ENCODE results near the gene RGL4. TPM values are rescaled to one million over a fixed set of nuclear protein-coding genes. Genes with fewer than 3 reads are reported as not detected.
"Not testable (repeated sequence)": the region's sequence is repeated elsewhere in the genome, so short reads cannot be mapped to it uniquely, and the experiment has no call there.

RGL4 gene
- total RNA-seq, 1 experiment from 2014 or later = not detected

DNA sequence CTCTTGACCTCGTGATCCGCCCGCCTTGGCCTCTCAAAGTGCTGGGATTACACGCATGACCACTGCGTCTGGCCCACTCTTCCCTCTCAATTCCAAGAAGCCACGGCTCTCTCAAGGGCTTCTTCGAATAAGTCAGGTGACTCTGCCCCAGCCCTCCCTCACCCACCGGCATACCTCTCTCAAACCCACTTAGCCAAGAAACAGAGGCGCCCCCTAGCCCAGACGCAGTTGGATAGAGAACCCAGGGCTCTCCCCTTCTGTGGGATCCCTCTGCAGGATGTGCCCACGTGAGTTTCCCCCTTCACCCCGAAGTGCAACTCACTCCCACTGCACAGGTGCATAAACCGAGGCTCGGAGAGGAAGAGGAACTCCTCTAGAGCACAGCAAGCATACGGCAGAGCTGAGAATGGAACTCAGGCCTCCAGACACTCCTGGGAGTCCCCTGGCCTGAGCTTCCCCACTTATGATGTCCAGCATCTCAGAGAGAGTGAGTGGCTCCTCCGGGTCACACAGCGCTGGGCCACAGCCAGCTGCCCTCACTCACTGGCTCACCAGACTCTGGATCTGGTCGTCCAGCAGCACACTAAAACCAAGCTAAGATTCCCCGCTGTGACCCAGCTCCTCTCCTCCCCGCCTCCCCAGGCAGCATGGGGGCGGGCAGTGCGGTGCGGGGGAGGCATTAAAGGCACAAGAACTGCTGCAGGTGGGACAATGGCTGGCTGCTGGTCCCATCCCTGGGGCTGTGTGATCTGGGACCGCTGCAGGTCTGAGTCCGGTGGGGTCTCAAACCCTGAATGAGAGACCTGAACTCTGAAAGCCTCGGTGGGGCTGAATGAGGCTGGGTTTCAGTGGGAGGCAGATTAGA lies 16.8 kb upstream of the RGL4 start:
- Histone ChIP-seq H3K79me2 (ENCODE audit: low read depth) (no peaks in the 10 kb centered on the region), H3K9me3 (ENCODE audit: insufficient read depth, low read depth) (no peaks in the 10 kb centered on the region), H3K4me2 (no peak overlapping the region), H3K4me3 (no peak overlapping the region), H3K27me3 (ENCODE audit: insufficient read depth, low read depth) (no peaks in the 10 kb centered on the region), H3F3A (ENCODE audit: insufficient read depth, low read depth) (no peaks in the 10 kb centered on the region), H3K9me2 (ENCODE audit: insufficient read depth) (no peaks in the 10 kb centered on the region), H3K36me3 (ENCODE audit: low read depth) (no peaks in the 10 kb centered on the region), H2AFZ (no peak overlapping the region), H4K20me1 (ENCODE audit: insufficient read depth) (0 out of 2 replicates have a peak, but pooled peaks cover 1% of the 10 kb centered on the region), H3K27ac (no peak overlapping the region), H3K4me1 (replicated peaks; ENCODE audit: insufficient read depth) (no peaks in the 10 kb centered on the region)
- intact Hi-C loops (cut with micrococcal nuclease; ENCODE audit: unreplicated experiment) = no loop called here
- no peak for DNase-seq
- BruUV-seq (replicated peaks) = no TSS peak
- ChIA-PET POLR2A (ENCODE audit: unreplicated experiment) (no interaction called here), CTCF (no interaction called here)
- TF ChIP-seq, protein P1, sequence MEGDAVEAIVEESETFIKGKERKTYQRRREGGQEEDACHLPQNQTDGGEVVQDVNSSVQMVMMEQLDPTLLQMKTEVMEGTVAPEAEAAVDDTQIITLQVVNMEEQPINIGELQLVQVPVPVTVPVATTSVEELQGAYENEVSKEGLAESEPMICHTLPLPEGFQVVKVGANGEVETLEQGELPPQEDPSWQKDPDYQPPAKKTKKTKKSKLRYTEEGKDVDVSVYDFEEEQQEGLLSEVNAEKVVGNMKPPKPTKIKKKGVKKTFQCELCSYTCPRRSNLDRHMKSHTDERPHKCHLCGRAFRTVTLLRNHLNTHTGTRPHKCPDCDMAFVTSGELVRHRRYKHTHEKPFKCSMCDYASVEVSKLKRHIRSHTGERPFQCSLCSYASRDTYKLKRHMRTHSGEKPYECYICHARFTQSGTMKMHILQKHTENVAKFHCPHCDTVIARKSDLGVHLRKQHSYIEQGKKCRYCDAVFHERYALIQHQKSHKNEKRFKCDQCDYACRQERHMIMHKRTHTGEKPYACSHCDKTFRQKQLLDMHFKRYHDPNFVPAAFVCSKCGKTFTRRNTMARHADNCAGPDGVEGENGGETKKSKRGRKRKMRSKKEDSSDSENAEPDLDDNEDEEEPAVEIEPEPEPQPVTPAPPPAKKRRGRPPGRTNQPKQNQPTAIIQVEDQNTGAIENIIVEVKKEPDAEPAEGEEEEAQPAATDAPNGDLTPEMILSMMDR (conservative IDR thresholded peaks at IDR 0.05) = no peak
- TF ChIP-seq EZH2 (IDR thresholded peaks at IDR 0.05; ENCODE audit: low read depth) = no peak

- intact Hi-C loops (cut with micrococcal nuclease; ENCODE audit: unreplicated experiment); H4K20me1 ChIP-seq (ENCODE audit: insufficient read depth): not testable (repeated sequence)
Measured at GRCh38 chr22:23674886-23675501, 15.8 kb upstream of the RGL4 start.

GRCh38 chr22:23675502-23676415 lies 15.1 kb upstream of the RGL4 start:
- no peak overlapping the region for H3K27ac ChIP-seq
- H3F3A ChIP-seq (ENCODE audit: insufficient read depth, low read depth) = no peaks in the 10 kb centered on the region
- CTCF ChIA-PET = no interaction called here
- no peaks in the 10 kb centered on the region for H3K4me1 ChIP-seq (replicated peaks; ENCODE audit: insufficient read depth)
- no peak overlapping the region for H2AFZ ChIP-seq
- H3K9me2 ChIP-seq (ENCODE audit: insufficient read depth) = no peaks in the 10 kb centered on the region
- no peak overlapping the region for H3K4me3 ChIP-seq
- no peaks in the 10 kb centered on the region for H3K27me3 ChIP-seq (ENCODE audit: insufficient read depth, low read depth)
- intact Hi-C loops (cut with micrococcal nuclease; ENCODE audit: unreplicated experiment) = no loop called here
- 0 out of 2 replicates have a peak, but pooled peaks cover 4% of the 10 kb centered on the region for H4K20me1 ChIP-seq (ENCODE audit: insufficient read depth)
- no TSS peak for BruUV-seq (replicated peaks)
- POLR2A ChIA-PET (ENCODE audit: unreplicated experiment) = interaction anchor here (0.6 kb wide), 1 partner anchor 37 kb away, joined by 4 read pairs; no protein-coding TSS in a partner anchor
- TF ChIP-seq EZH2 (IDR thresholded peaks at IDR 0.05; ENCODE audit: low read depth) = no peak
- TF ChIP-seq, protein P1 (conservative IDR thresholded peaks at IDR 0.05) = no peak
- H3K36me3 ChIP-seq (ENCODE audit: low read depth) = no peaks in the 10 kb centered on the region
- DNase-seq = no peak
- no peaks in the 10 kb centered on the region for H3K79me2 ChIP-seq (ENCODE audit: low read depth)
- no peak overlapping the region for H3K4me2 ChIP-seq
- H3K9me3 ChIP-seq (ENCODE audit: insufficient read depth, low read depth) = no peaks in the 10 kb centered on the region

More at GRCh38 chr22:23674886-23675501, 15.8 kb upstream of the RGL4 start:
- H2AFZ ChIP-seq; BruUV-seq (replicated peaks); H3K36me3 ChIP-seq (ENCODE audit: low read depth); H3K4me2 ChIP-seq; DNase-seq; H3K9me2 ChIP-seq (ENCODE audit: insufficient read depth); H3K27me3 ChIP-seq (ENCODE audit: insufficient read depth, low read depth); H3K4me1 ChIP-seq (replicated peaks; ENCODE audit: insufficient read depth); CTCF ChIA-PET; H3K79me2 ChIP-seq (ENCODE audit: low read depth); H3K9me3 ChIP-seq (ENCODE audit: insufficient read depth, low read depth); H3F3A ChIP-seq (ENCODE audit: insufficient read depth, low read depth); H3K27ac ChIP-seq; H3K4me3 ChIP-seq: not testable (repeated sequence)
- POLR2A ChIA-PET (ENCODE audit: unreplicated experiment) = interaction anchor here (0.6 kb wide), 1 partner anchor 38 kb away, joined by 4 read pairs; no protein-coding TSS in a partner anchor

DNA sequence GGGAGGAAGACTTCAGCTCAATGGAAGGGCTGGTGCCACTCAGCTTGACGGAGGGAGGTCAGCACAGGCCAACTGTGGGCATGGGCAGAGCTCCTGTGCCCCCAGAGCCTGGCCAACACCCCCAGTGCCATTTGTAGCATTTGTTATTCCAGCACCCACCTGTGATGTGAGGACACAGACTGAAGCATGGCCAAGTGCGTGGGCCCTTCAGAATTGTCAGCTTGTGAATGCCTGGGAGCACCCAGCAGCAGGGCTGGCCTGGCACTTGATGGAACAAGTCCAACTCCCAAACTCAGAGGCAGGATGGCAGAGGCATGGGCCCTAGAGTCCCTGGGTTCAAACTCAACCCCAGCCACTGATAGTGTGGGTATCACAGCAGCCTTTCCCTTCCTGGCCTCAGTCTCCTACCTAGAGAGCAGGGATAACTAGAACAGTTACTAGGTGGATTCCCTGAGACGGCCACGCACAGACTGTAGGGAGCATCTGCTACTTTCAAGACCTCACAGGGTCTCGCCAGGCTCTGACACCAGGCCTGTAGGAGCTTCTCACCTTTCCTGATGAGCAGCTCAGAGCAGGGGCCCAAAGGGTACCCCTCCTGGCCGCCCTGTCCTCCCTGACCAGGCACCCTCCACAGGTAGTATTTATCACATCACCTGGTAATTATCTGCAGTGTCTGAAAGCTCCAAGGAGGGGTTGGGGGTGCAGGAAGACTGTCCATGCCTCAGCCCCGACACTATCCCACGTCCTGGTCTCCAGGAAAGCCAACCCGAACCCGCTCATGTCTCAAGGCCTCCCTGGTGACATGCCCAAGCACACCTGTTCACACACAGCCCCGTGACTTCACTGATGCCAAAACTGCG lies 13.7 kb upstream of the RGL4 start:
- H3K4me2 ChIP-seq; H3K4me1 ChIP-seq (replicated peaks; ENCODE audit: insufficient read depth); H3K9me3 ChIP-seq (ENCODE audit: insufficient read depth, low read depth); intact Hi-C loops (cut with micrococcal nuclease; ENCODE audit: unreplicated experiment); H4K20me1 ChIP-seq (ENCODE audit: insufficient read depth); H2AFZ ChIP-seq; DNase-seq; H3K27ac ChIP-seq; CTCF ChIA-PET; H3K79me2 ChIP-seq (ENCODE audit: low read depth); H3F3A ChIP-seq (ENCODE audit: insufficient read depth, low read depth); POLR2A ChIA-PET (ENCODE audit: unreplicated experiment); H3K27me3 ChIP-seq (ENCODE audit: insufficient read depth, low read depth); H3K9me2 ChIP-seq (ENCODE audit: insufficient read depth); H3K36me3 ChIP-seq (ENCODE audit: low read depth); BruUV-seq (replicated peaks); H3K4me3 ChIP-seq: not testable (repeated sequence)
